HEK293 (cell line): ENCODE results near the gene MTUS2.

Source experiments
- ZFP41 ChIP-seq: fragments of 450-650 bp; formaldehyde crosslinking; IDR thresholded peaks from 2 replicates; pipeline ENCODE4 v1.5.1; 2016; ENCODE audit warnings: missing biosample characterization, missing genetic modification characterization, borderline replicate concordance
- ZNF155 ChIP-seq: fragments of 450-650 bp; formaldehyde crosslinking; IDR thresholded peaks from 2 replicates; pipeline ENCODE4 v1.5.1; 2016; ENCODE audit warnings: missing biosample characterization, missing genetic modification characterization
- ZNF175 ChIP-seq: fragments of 450-650 bp; formaldehyde crosslinking; IDR thresholded peaks from 2 replicates; pipeline ENCODE4 v1.5.1; 2016; ENCODE audit warnings: missing biosample characterization, missing genetic modification characterization
- ZNF184 ChIP-seq: fragments of 450-650 bp; IDR thresholded peaks from 2 replicates; pipeline ENCODE4 v1.5.1; 2018; ENCODE audit warnings: missing biosample characterization, mild to moderate bottlenecking, missing genetic modification characterization
- ZNF776 ChIP-seq: fragments of 450-650 bp; formaldehyde crosslinking; IDR thresholded peaks from 2 replicates; pipeline ENCODE4 v1.5.0; 2017; ENCODE audit warnings: missing biosample characterization, missing genetic modification characterization, borderline replicate concordance
- TF ChIP-seq, protein P1 (sequence below): fragments of 450-650 bp; formaldehyde crosslinking; IDR thresholded peaks from 2 replicates; pipeline ENCODE4 v1.5.1; 2016; ENCODE audit warnings: missing biosample characterization, missing genetic modification characterization

- TF ChIP-seq ZNF175 (tag by site-specific recombination) (no peak), ZNF184 (tag by site-specific recombination) (no peak), ZNF776 (tag by site-specific recombination) (no peak), ZFP41 (tag by site-specific recombination) (no peak), ZNF155 (tag by site-specific recombination) (no peak)
- TF ChIP-seq, protein P1, sequence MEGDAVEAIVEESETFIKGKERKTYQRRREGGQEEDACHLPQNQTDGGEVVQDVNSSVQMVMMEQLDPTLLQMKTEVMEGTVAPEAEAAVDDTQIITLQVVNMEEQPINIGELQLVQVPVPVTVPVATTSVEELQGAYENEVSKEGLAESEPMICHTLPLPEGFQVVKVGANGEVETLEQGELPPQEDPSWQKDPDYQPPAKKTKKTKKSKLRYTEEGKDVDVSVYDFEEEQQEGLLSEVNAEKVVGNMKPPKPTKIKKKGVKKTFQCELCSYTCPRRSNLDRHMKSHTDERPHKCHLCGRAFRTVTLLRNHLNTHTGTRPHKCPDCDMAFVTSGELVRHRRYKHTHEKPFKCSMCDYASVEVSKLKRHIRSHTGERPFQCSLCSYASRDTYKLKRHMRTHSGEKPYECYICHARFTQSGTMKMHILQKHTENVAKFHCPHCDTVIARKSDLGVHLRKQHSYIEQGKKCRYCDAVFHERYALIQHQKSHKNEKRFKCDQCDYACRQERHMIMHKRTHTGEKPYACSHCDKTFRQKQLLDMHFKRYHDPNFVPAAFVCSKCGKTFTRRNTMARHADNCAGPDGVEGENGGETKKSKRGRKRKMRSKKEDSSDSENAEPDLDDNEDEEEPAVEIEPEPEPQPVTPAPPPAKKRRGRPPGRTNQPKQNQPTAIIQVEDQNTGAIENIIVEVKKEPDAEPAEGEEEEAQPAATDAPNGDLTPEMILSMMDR (tag by site-specific recombination): no peak
Observed at GRCh38 chr13:29507356-29507755, 687.2 kb downstream of the MTUS2 start.
